Body of pancreas (tissue), 4 donors: ENCODE results near the gene ADAMTS2.

Experiments used
- CTCF ChIP-seq, 7 experiments: fragments of 450-650 bp in 4 of 7; fragments of 200-600 bp in 3 of 7; sonication (generic) in 3 of 7; IDR thresholded peaks; one replicate each; pipeline ENCODE4 v1.5.1; 2016 to 2019; ENCODE audit warnings: antibody characterized with exemption in 7 of 7
- POLR2A ChIP-seq, 3 donors: fragments of 450-650 bp; IDR thresholded peaks; one replicate each; pipeline ENCODE4 v1.6.1; 2016; ENCODE audit warnings: antibody characterized with exemption in 3 of 3, mild to moderate bottlenecking in 2 of 3

DNA sequence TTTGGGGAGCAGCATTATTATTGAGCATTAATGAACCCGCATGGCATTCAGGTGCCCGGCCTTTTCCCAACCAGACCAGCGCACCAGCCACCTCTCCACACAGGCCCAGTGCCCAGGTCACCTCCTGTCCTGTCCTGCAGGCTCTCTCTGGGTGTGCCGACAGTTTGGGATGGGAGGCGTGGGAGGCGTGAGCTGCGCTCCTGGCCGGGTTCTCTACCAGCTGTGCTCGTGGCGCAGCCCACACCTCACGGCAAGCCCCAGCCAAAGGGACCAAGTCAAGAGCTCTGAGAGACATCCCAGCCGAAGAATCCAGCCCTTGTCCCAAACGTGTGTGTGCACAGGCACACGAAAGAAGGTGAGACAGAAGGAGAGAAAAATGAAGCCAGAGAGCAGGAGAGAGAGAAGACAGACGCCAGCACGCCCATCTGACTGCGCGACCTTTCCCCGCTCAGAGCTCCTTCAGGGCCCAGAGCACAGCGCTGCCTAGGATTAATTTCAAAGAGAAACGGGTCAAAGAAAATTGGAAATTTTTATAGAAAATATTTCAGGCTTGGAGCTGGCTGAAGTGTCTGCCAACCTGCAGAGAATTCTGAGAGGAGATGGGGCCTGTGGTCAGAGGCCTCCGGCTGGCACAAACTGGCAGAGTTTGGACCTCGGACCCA lies 81.7 kb downstream of the ADAMTS2 start:
- TF ChIP-seq CTCF (IDR thresholded peaks at IDR 0.05) = no peak
- TF ChIP-seq POLR2A (IDR thresholded peaks at IDR 0.05) = no peak
